Esophagus squamous epithelium (tissue), 4 donors: ENCODE data around the gene RAB19.

Source experiments
- CTCF ChIP-seq, 6 experiments: fragments of 450-650 bp in 4 of 6; fragments of 200-600 bp in 2 of 6; sonication (generic) in 2 of 6; IDR thresholded peaks; one replicate each; pipeline ENCODE4 v1.5.1; 2016 to 2019; ENCODE audit warnings: antibody characterized with exemption in 6 of 6, mild to moderate bottlenecking in 4 of 6, moderate library complexity in 4 of 6
- POLR2A ChIP-seq, 4 donors: fragments of 450-650 bp; IDR thresholded peaks; one replicate each; pipeline ENCODE4 v1.6.1; 2017; ENCODE audit warnings: antibody characterized with exemption in 4 of 4, mild to moderate bottlenecking in 4 of 4, moderate library complexity in 3 of 4

- TF ChIP-seq POLR2A (IDR thresholded peaks at IDR 0.05): no peak
- no peak for TF ChIP-seq CTCF (IDR thresholded peaks at IDR 0.05)
These were observed 11.5 kb downstream of the RAB19 start for GRCh38 chr7:140415361-140415760.
